ENCODE results near the gene SLX9.

- TF ChIP-seq CTCF (IDR thresholded peaks at IDR 0.05), result no peak
- no peak for TF ChIP-seq EP300 (IDR thresholded peaks at IDR 0.05; ENCODE audit: low read depth)
These were observed 44.0 kb upstream of the SLX9 start for GRCh38 chr21:44895859-44896258.

Data from transverse colon (tissue), 3 donors.